CD4-positive, alpha-beta T cell treated with Interleukin-12 subunit alpha and Interleukin-12 subunit beta, for 1 hour (primary cell): ENCODE results near the gene TLR7.

ENCODE experiments used
- DNase-seq: peaks from one replicate; pipeline ENCODE4 v3.0.0-alpha.2; 2020

Gene TLR7

GRCh38 chrX:12934850-12935249 is 68.0 kb downstream of the TLR7 start:
- no peak for DNase-seq

GRCh38 chrX:12936947-12937346 is 70.1 kb downstream of the TLR7 start:
- no peak for DNase-seq
